ENCODE results near the gene BLOC1S5.
A peak's percentile ranks its signal among the peaks of the same experiment; 100 is the strongest.

The BLOC1S5 gene, protein sequence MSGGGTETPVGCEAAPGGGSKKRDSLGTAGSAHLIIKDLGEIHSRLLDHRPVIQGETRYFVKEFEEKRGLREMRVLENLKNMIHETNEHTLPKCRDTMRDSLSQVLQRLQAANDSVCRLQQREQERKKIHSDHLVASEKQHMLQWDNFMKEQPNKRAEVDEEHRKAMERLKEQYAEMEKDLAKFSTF

DNA sequence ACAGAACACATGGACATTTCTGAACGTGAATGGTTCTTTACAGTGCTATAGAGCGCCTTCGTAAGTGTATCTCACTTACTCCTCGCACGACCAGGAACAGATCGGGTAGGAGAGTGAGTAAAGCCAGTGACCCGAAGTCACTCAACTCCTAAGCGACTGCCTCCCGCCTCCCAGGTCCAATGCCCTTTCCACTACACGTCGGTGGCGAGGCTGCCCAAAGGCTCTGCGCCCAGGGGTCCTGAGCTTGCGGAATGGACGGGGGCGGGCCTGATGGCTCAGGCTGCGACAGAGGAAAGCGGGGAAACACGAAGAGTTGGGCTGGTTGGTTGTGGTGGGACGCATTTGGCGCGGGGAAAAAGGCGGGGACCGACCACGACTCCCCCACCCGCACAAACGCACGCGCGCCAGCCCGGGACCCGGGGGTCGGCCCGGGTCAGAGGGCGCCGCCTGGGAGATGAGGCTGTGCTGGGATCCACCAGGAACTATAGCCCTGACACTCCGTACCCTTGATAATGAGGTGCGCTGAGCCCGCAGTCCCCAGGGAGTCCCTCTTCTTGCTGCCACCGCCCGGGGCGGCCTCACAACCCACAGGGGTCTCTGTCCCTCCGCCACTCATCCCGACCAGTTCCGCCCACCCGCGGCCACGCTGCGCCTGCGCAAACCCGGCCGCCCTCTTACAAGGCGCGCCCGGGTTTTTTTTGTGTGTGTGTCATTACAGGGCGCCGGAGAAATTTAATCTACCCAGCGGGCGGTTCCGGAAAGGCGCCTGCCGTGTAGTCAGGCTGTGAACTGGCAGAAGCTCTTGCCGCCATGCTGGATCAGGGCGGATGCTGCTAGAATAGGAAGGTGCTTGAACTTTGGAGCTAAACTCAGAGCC lies at the start of gene BLOC1S5:
BLOC1S5 (minus strand) TSS at position 629 of the 877 bp plus-strand sequence; CDS start at position 616, 13 bp downstream.
- FAIRE-seq: peak; percentile 13

DNA sequence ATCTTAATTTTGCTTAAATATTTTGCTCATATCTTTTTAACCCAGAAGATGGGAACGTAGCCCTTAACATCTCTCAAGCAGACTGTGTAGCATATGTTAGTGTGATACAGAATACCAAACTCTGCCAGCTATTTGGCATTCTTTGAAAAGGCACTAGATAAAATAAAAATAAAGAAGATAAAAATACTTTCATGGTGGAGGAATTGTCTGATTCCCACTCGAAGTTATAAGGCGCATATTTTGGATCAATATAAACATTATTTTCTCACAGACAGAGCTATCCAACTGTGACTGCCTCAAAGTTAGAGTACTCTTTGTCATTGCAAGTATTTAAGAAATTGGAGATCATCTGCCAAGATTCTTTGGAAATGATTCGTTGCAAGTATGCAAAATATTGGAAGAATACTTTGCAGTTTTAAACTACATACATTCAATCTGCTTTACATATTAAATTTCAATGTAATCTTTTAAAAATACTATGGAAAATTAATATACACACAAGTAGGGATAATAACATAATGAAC lies 49.0 kb upstream of the BLOC1S5 start:
- no peak for FAIRE-seq

GRCh38 chr6:8110725-8111124 lies 46.5 kb upstream of the BLOC1S5 start:
- no peak for FAIRE-seq

GRCh38 chr6:8110117-8110721 lies 46.0 kb upstream of the BLOC1S5 start:
- FAIRE-seq: no peak

DNA sequence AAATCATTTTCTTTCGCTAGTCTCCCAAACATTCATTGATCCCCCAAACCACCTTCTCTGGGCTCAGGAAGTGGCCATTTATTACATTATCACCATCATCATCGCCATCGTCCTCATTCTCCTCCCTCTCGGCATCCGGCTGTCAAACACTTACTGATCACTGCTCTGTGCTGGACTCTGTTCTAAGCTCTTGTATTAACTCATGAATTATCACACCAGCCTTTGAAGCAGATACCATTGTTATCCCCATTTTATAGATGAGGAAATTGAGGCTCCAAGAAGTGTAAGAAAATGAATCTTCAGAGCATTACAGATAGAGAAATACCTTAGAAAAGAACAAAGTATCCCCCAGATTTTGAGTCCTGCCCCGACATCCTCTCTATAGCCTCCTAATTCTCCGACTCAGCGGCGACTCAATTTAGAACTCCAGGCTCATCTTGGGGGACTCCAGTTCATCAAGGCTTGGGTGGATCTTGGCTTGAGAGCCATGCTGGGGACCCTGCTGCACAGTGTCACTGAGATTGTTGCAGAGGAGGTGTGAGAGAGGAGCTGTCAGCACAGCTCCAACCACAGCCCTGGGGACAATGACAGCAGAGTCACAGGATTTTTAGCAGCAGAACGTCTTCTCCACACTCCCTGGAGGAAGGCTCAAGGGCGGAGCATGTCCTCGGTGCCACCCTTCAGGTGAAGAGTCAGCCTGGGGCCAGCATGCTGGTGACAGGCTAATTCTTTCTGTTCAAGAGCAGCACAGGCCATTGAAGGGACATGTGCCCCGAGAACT lies 44.8 kb upstream of the BLOC1S5 start:
- no peak for FAIRE-seq

DNA sequence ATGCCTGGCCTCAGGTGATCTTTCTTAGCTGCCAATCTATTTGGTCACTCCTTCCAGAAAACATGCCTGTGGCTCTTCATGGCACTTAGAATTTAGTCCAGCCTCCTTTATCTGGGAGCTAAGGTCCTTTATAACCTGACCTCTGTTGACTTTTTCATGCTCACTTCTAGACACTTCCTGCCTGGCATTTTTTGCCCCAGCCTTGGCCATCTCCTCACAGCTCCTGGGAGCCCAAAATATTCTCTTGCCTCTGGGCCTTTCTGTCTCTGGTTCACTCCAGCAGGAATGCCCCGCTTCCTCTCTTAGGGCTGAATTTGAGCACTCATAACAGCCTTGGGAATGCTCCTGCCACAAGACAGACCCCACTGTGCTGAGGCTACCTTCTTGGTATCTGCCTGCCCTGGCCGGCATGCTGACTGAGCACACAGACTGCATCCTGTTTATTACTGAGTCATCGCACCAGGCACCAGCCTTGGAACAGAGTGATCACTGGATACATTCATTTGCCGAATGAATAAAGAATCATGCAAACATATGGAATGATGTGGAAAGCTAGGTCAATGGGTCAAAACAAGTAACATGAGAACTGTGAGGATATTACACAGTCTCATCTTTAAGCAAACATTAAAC lies 44.0 kb upstream of the BLOC1S5 start:
- FAIRE-seq: no peak

GRCh38 chr6:8105791-8106190 lies 41.6 kb upstream of the BLOC1S5 start:
- FAIRE-seq: no peak

DNA sequence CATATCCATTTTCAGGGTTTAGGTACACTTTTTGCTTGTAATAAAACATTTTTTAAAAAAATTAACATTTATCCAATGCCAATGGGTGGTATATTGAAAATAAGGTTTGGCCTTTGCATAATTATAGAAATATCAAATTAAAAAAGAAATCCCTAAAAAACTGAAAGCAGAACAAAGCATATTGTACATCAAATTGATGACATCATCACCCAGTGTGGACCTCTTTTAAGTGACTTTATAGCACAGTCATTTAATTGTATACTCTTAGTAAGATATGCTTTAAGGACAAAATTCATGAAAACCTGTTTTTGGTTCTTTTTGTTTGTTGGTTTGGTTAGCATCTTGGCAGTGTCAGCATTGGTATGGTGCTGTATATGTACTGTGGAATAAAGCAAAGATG lies 39.5 kb upstream of the BLOC1S5 start:
- FAIRE-seq: no peak

GRCh38 chr6:8102122-8102958 lies 38.2 kb upstream of the BLOC1S5 start, which contains the start of gene EEF1E1:
EEF1E1 (minus strand) TSS chr6:8102548; CDS start chr6:8102521, 27 bp downstream.
- FAIRE-seq: peak; percentile 24

DNA sequence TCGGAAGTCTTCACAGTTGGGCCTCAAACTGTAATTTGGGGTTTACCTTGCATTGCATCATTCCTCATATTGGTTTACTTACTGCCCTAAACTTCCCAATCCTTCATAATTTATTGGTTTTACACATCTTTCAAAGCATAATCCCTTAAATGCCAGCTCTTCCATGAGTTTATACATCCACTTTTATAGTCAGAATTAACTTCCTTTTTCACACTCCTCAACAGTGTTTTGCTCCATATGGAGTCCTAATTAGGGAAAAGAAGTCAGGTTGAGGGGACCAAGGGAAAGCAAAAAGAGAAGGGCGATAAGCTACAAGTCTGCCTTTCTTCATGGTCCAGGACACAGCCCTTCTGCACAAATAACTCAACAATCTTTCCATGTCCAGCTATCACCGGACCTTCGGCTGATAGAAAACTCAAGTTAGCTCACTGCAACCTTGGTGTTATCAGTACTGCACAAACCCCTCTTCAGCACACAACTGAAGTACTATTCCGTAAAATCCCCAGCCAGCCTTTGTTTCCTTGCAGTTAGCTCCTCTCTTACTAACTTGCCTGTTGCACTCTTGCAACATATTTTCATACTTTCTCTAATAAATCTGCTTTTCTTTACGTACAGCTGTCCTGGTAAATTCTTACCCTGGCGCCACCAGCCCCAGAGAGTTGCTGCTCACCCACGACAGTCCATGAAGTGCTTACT lies 36.1 kb upstream of the BLOC1S5 start:
- FAIRE-seq: no peak

DNA sequence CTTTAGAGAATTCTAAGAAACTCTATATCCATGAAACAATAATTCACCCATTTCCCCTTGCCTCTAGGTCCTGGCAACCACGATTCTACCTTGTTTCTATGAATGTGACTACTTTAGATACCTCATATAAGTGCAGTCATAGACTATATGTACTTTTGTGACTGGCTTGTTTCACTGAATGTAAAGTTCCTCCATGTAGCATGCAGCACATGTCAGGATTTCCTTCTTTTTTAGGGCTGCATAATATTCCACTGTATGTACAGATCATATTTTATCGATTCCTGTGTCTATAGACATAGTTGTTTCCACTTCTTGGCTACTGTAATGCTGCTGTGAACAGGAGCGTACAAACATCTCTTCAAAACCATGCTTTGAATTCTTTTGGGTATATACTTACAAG lies 26.5 kb upstream of the BLOC1S5 start:
- no peak for FAIRE-seq

DNA sequence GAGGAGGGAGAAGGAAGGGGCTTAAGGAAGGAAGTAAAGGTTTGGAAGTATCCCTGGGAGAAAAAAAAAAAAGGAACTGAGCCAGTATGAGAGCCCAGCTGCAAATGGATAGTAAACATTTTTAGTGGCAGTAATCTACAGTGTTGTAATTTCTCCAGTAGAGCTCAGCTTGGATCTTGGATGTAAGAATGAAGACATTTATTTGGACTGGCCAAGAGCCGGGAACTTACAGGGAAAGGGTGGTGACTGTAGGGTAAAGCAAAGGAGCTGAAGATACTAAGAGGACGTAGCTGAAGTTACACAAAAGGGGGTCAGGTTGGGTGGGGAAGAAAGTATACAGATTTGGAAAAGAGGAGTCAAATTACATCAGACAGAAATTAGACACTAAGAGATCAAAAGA lies 24.7 kb upstream of the BLOC1S5 start:
- FAIRE-seq: no peak

DNA sequence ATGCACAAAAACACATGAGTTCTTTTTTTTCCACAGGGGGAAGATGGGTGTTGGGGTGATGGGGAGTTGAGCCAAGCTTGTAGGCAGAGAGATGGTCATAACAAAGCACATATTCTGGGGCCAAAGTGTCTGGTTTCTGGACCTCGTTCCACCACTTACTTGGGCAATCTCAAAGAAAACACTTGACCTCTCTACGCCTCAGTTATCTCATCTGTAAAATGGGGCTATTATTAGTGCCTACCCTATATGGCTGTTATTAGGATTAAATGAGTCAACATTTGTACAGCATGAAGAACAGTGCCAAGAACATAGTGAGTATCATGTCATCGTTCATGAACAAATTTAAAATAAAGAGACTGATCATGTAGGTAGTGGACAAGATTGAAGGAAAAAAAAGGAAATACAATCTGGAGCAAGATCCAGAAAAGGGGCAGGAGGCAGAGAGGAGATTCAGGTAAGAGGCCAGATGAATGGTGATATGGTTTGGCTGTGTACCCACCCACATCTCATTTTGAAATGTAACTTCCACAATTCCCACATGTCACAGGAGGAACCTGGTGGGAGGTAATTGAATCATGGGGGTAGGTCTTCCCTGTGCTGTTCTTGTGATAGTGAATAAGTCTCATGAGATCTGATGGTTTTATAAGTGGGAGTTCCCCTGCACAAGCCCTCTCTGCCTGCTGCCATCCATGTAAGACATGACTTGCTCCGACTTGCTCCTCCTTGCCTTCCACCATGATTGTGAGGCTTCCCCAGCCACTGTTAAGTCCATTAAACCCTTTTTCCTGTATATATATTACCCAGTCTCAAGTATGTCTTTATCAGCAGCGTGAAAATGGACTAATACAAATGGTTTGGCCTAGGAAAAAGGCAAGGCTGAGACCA lies 23.9 kb upstream of the BLOC1S5 start:
- FAIRE-seq: no peak

- FAIRE-seq: no peak
Observed at GRCh38 chr6:8086755-8087306, 22.6 kb upstream of the BLOC1S5 start.

DNA sequence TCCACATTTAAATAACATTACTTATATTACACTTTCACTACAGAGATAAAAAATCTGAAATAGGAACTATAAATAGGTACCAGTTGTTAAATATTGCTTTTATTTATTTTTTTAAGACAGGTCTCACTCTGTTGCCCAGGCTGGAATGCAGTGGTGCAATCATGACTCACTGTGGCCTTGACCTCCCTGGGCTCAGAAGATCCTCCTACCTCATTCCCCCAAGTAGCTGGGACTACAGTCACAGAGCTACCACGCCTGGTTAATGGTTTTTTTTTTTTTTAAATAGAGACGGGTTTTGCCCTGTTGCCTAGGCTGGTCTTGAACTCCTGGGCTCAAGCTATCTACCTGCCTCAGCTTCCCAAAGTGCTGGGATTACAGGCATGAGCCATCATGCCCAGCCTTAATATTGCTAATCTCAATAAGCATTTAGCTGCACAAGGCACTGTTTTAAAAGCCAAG lies 20.9 kb upstream of the BLOC1S5 start:
- no peak for FAIRE-seq

DNA sequence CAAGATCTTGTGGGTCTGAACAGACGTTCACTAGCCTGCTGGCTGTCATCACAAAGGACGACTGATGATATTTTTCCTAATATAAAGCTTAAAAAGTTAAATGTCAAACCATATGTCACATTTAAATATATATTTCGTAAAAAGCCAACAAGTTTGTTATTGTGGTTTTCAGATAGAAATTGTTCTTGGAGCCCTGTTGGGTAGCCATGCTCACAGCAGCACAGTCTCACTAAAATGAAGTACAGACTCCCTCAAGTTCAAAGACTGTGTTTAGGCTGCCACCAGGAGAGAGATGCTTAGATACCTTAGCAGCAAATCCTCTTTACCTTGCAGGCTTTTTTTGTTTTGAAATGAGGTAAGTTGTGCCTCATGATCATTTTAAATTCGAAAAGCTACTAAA lies 20.4 kb upstream of the BLOC1S5 start:
- FAIRE-seq: no peak

- FAIRE-seq: no peak
Observed at GRCh38 chr6:8082954-8083858, 19.0 kb upstream of the BLOC1S5 start.

GRCh38 chr6:8082572-8082953 lies 18.4 kb upstream of the BLOC1S5 start:
- no peak for FAIRE-seq

All from islet of Langerhans (tissue), 1 donor.